Mesodermal cell (in vitro differentiated cells): Measurements from ENCODE around the gene NPY2R.

Experiments used
- H3K27ac ChIP-seq: 2 replicates; pipeline ENCODE4 v1.7.0; 2013; ENCODE audit warnings: mild to moderate bottlenecking, low read depth, low read length, moderate library complexity; ENCODE audit not compliant: severe bottlenecking
- H3K36me3 ChIP-seq: 2 replicates; pipeline ENCODE4 v1.7.1; 2013; ENCODE audit warnings: mild to moderate bottlenecking, low read length, moderate library complexity; ENCODE audit not compliant: control insufficient read depth, insufficient read depth
- H3K4me1 ChIP-seq: one replicate; pipeline ENCODE4 v1.7.1; 2013; ENCODE audit warnings: mild to moderate bottlenecking, low read length; ENCODE audit not compliant: insufficient read depth, control insufficient read depth, poor library complexity, severe bottlenecking
- H3K4me3 ChIP-seq: 2 replicates; pipeline ENCODE4 v1.7.0; 2013; ENCODE audit warnings: low read length, control low read depth, mild to moderate bottlenecking; ENCODE audit not compliant: insufficient read depth, poor library complexity, severe bottlenecking; ENCODE audit errors: extremely low read depth
- H3K9me3 ChIP-seq: 2 replicates; pipeline ENCODE4 v1.7.1; 2013; ENCODE audit warnings: mild to moderate bottlenecking, low read length, moderate library complexity; ENCODE audit not compliant: control insufficient read depth
- WGBS, 2 experiments: methylation state at CpG; one replicate each; pipeline ENCODE4 v1.1.5; 2013; ENCODE audit warnings: missing lambda C conversion rate in 2 of 2; ENCODE audit not compliant: insufficient coverage in 2 of 2; 5-methylcytosine and 5-hydroxymethylcytosine counted together

Gene NPY2R

DNA sequence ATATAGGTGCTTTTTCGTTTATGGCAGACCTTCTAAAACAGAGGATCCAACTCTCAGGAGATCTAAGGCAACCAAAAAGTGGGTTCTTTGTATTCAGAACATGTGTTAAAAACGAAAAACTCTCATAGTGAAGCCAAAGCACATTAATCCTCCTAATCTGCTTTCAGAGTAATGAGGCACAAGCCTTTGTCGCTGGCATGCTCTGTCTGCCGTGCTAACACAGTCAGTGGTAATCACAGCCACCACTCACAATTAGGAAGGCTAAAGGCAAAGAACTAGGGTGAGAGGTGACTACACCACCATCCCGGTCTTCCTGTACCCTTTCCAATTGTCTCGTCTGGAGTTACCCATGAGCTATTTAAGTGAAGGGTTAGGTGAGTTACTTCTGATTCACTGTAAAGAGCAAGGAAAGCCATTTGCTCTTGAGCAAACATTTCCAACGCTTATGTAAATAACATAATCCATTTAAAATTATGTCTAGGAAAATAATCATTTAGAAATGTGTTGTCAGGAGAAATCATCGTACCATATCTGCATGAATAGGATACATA lies 40.7 kb downstream of the NPY2R start:
- no peaks in the 10 kb centered on the region for H3K36me3 ChIP-seq
- no peak overlapping the region for H3K27ac ChIP-seq
- H3K4me1 ChIP-seq = no peaks in the 10 kb centered on the region
- no peaks in the 10 kb centered on the region for H3K9me3 ChIP-seq
- WGBS, 2 experiments = 83% methylated on average over 6 of the region's 8 CpGs; no CpG with 5 or more reads in 1 of the 2 experiments
- H3K4me3 ChIP-seq = no peak overlapping the region

DNA sequence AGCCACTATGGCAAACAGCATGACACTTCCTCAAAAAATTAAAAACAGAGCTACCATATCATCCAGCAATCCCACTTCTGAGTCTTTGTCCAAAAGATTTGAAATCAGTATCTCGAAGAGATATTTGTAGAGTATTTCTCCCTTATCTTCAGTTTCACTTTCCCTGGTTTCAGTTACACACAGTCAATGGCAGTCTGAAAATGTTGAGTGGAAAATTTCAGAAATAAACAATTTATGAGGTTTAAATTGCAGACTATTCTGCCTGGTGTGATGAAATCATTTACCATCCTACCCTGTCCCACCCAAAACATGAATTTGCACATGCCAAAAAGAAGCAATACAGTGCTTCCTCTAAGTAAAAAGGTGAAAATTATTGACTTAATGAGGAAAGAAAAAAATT lies 43.9 kb downstream of the NPY2R start:
- no peaks in the 10 kb centered on the region for H3K9me3 ChIP-seq
- no CpG with 5 or more reads among the region's 1 CpG for WGBS, 2 experiments
- no peaks in the 10 kb centered on the region for H3K4me1 ChIP-seq
- H3K36me3 ChIP-seq = no peaks in the 10 kb centered on the region
- H3K4me3 ChIP-seq = no peak overlapping the region
- H3K27ac ChIP-seq = no peak overlapping the region

DNA sequence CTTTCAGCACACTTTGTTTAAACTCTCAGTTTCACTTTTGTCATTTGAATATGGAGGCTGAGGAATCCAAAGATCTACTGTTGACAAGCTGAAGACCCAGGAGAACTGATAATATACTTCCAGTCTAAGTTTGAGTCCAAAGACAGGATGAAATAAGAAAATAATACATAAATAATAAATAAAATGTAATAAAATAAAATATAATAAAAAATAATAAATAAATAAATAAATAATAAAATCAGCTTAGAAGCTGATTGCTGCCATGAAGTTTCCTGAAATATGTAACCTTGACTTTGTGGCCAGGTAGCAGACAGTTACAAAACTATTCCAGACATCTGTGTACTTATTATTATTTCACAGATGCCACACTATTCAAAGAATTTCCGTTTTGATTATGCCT lies 55.0 kb downstream of the NPY2R start:
- Histone ChIP-seq H3K9me3 (no peaks in the 10 kb centered on the region), H3K27ac (no peak overlapping the region), H3K4me1 (no peaks in the 10 kb centered on the region), H3K36me3 (no peaks in the 10 kb centered on the region), H3K4me3 (no peak overlapping the region)
- WGBS, 2 experiments = no CpG with 5 or more reads among the region's 1 CpG

DNA sequence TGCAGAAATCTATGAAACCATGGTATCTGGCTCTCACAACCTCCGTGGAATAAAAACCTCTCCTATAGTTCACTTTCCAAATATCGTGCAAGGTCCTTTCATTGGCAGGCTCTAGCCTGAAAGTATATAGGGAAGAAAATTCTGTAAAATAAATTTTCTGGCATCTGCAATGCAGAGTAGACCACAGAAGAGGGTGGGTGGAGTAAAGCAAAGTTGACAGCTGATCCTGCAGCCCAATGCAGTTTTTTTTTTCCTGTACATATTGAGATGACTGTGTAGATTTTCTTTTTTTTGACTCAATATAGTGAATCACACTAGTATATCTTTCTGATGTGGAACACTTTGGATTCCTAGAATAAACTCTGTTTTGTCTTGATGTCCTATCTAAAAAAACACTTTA lies 56.7 kb downstream of the NPY2R start:
- WGBS, 2 experiments = no CpG with 5 or more reads among the region's 2 CpGs
- Histone ChIP-seq H3K36me3 (no peaks in the 10 kb centered on the region), H3K4me1 (no peaks in the 10 kb centered on the region), H3K27ac (no peak overlapping the region), H3K4me3 (no peak overlapping the region), H3K9me3 (no peaks in the 10 kb centered on the region)
